NCI-H146 treated with DMSO at 0.1 percent for 48 hours (cell line): ENCODE data around the gene DPAGT1.
A peak's percentile ranks its signal among the peaks of the same experiment; 100 is the strongest.
"Not testable (repeated sequence)": the region's sequence is repeated elsewhere in the genome, so short reads cannot be mapped to it uniquely, and the experiment has no call there.

Experiments used
- DNase-seq: peaks from one replicate; lab custom pipeline; 2025; ENCODE audit not compliant: unreplicated experiment; lab: John Stamatoyannopoulos, UW

DPAGT1 gene

DNA sequence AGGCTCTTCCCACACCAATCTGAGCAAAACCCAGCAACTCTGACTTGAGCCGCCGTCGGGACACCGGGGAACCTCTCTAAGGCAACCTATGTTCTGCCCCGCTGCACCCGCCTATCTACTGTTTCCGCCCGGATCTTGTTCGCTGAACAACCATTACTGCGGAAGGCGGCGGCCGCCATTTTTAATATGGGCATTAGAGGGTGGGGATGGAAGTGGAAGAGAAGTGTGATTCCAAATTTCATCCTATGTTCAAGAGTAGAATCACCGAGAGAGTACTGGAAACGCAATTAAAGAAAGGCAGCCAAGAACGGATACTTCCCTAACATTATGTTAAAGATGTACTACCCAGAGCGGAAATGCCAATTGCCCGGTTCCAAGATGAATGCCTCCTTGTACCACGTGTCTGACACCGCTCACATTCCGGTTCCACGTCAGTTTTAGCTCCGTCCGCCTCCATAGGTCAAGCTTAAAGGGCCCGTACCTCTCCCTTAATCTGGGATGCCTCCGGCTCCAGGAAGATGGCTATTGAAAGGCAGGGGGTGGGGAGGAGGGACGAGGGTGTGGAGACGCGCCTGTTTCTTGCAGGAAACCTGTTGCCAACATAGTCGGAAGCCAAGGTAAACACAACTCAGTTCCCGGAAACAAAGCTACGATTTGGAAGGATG lies at the start of gene DPAGT1:
DPAGT1 (minus strand) TSS at position 95 of the 665 bp plus-strand sequence. CDS start 198 bp downstream, outside the sequence.
- peak; percentile 98 for DNase-seq

- DNase-seq: no peak
Observed at GRCh38 chr11:119149786-119150275, 48.2 kb upstream of the DPAGT1 start.

DNA sequence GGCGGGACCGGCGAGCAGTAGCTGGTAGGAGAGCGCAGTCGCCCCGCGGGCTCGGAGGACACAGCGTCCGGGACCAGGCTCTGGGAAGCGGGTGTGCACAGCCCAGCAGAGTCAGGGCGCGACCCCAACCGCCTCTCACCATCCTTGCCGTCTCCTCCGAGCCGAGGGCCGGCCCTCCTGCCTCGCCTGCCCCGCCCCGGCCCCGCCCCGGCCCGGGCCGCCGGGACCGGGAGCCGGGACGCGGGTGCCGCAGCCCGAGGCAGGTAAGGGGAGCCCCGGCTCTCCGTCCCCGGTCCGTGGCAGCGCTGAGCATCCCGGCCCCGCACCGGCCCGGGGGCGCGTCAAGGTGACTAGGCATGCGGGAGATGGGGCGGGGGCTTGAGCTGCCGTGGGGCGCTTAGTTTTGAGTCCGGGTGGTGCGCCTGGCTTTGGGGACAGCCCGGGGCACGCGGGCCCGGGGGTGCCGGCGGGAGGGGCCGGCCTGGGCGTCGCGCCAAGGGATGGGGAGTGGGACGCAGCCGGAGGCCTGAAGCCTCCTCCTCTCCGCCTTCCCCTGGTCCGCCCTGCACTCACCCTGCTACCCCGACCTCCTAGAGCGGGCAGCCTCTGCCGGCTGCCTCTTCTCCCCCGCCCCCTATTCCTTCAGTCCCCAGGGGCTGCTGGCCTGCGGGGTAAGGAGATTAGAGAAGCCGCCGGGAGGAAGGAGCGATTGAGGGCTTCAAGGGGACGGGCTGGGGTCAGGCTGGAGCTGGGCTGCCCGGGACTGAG lies 47.5 kb upstream of the DPAGT1 start, which contains the start of gene ABCG4:
ABCG4 (plus strand) TSS at position 35 of the 768 bp plus-strand sequence. CDS start 914 bp downstream, outside the sequence.
- peak; percentile 18 for DNase-seq

GRCh38 chr11:119148720-119149017 lies 47.0 kb upstream of the DPAGT1 start:
- DNase-seq: no peak

DNA sequence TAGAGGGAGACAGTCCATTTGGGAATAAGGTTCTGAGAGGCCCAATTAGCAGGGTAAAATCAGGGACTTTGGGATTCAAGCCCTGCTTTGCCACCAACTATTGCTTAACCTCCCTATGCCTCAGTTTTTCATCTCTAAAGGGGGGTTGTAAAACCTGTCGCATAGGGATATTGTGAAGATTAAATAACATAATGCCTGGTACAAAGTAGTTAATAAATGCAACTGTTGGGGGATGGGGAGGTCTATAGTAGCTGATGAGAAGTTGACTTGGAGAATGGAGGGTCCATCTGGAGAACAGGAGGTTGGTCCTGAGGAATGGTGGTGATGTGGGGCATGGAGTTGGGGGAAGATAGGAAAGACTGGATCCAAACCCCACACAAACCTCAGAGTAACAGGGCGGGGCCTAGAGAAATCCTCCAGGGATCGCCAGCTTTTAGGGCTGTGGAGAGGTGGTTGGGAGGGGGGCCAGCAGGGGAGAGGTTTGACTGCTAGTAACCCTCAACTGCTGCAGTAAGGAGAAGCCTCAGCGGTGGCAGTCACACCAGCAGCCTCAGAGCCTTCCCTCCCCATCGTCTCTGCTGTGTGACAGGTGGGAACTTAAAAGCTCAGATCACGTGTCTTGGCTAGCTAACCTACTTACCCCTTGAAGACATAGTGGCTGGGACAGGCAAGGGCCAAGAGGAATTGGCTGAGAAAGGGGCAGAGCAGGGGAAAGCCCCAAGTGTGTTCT lies 46.1 kb upstream of the DPAGT1 start:
- DNase-seq: no peak

- DNase-seq: no peak
Observed at GRCh38 chr11:119145551-119145950, 43.9 kb upstream of the DPAGT1 start.

GRCh38 chr11:119144825-119145486 lies 43.3 kb upstream of the DPAGT1 start:
- DNase-seq: peak; percentile 85

GRCh38 chr11:119139276-119139675 lies 37.6 kb upstream of the DPAGT1 start:
- not testable (repeated sequence) for DNase-seq

DNA sequence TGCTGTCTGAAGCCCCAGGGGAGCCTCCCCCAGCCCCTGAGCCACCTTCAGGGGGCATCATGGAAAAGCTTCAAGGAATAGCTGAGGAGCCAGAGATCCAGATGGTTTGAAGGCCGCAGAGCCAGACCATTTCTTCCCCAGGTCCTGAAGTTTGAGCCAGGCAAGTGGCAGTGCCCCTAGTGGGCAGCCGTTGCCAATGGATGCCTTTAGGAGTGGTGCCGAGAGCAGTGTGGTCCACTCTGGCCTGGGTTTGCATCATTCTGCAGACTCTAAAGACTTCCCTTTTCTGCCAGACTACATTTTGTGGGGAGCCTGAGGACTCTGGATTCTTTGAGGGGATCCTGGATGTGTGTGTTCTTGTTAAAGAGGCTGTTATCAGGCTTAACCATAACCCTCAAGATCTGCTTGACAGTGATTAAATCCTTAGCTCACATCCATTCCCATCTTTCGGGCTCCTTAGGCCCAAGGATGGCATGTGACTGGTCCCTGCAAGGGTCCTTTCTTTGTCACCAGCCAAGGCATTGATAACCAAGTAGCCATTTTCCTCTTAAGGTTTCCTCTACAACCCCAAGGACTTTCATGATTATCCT lies 32.8 kb upstream of the DPAGT1 start:
- DNase-seq: no peak

DNA sequence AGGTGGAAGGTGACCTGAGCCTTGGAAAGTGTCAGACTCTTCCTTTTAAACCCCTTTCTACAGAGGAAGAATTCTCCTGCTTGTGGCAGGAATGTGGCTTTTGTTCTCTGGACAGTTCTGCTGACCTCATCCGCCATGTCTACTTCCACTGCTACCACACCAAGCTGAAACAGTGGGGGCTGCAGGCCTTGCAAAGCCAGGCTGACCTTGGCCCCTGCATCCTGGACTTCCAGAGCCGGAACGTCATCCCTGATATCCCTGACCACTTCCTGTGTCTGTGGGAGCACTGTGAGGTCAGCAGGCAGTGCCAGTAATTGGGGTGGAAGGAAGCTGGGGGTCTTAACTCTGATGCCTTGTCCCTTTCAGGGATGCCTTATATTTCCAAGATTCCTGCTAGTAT lies 29.0 kb upstream of the DPAGT1 start:
- no peak for DNase-seq

DNA sequence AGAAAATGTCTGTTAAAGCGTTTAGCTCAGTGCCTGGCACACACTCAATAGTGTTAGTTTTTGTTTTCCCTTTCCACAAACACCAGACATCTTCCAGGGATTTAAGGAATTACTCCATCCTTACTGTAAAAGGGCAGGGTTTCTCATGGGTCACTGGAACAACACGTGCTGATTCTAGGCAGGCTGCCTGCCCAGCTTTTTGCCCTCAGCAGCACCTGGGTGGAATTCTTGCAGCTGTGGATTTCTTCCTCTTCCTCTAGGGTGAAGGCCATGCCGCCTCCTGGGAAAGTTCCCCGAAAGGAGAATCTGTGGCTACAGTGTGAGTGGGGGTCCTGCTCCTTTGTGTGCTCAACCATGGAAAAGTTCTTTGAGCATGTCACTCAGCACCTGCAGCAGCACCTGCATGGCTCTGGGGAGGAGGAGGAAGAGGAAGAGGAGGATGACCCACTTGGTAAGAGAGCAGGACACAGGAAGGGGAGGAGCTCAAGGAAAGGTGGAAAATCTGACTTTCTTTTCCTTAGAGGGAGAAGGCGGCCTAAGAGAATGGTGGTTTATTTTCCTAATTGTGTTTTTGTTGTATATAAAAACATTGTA lies 25.1 kb upstream of the DPAGT1 start:
- no peak for DNase-seq

DNA sequence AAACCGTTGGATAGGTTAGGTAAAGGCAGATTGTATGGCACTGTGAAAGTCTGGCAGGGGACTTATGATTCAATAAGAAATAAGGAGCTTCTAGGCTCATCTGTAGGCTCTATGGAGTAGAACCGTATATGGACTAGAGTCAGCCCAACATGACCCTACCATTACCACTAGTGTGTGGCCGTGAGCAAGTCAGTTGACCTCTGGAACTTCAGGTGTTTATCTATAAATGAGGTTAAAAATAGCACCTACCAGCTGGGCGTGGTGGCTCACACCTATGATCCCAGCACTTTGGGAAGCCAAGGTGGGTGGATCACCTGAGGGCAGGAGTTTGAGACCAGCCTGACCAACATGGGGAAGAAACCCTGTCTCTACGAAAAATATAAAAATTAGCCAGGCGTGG lies 24.2 kb upstream of the DPAGT1 start:
- no peak for DNase-seq

DNA sequence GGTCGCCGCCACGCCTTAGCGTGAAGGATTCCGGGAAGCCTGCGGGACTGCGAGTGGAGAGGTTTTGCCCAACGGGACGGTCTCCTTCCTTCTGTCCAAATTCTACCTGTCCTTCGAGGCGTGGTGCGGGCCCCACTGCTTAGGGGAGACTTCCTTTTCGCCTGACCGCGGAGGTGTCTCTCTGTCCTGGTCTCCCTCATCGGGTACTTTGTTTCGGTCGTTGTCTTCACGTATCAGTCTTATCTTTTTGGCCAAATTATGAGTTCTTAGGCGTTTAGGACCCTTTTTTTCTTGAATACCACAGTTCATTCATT lies 20.1 kb upstream of the DPAGT1 start:
- no peak for DNase-seq

- DNase-seq: peak; percentile 98
Observed at GRCh38 chr11:119121008-119121810, 19.6 kb upstream of the DPAGT1 start, which contains the start of gene HINFP. Gene HINFP (plus strand): TSS chr11:119121580. CDS start chr11:119126945, 5,365 bp downstream.

- peak; percentile 80 for DNase-seq
Observed at GRCh38 chr11:119120639-119121007, 19.0 kb upstream of the DPAGT1 start.

DNA sequence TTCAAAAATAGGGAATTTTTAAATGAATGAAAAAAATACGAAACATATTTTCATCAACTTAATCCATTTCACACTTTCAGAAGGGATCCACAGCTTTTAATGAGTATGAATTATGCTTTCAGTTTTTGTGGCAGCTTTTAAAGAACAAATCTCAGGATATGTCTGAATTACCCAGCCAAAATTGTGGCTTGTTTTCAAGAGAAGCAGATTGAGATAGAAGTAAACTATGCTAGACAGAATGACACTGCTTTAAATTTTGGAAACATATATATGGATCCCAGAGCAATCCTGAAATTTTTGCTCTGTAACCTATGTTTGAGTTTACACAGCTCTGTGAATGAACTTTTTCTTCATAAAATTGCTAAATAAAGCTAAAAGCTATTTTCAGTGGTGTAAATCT lies 17.3 kb upstream of the DPAGT1 start:
- DNase-seq: no peak

GRCh38 chr11:119118227-119118626 lies 16.6 kb upstream of the DPAGT1 start:
- no peak for DNase-seq

GRCh38 chr11:119117004-119117706 lies 15.5 kb upstream of the DPAGT1 start:
- DNase-seq: no peak

DNA sequence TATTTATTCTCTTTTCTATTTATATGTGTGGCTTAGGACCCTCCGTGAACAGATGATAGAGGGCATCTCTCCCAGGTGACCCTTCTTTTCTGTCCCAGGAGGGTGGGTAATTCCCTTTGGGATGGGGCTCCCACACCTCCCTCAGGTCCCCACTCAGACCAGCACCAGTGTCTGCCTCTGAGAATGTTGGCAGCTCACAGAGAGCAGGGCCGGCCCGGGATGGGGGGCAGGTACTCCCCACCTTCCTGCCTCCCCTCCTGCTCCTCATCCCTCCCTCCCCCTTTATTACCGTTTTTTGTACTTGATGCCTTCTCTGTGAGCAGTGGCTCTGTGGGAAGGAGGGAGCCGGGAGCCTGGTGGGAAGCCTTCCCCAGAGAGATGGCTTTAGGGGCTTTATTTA lies 14.9 kb upstream of the DPAGT1 start:
- DNase-seq: no peak
